Right lobe of liver (tissue), 4 donors: ENCODE results near the gene IFI44.

Experiments
- POLR2A ChIP-seq: fragments of 450-650 bp; IDR thresholded peaks from one replicate; pipeline ENCODE4 v1.6.1; 2017; ENCODE audit warnings: antibody characterized with exemption, mild to moderate bottlenecking
- TF ChIP-seq, protein P1 (sequence below), 4 donors: fragments of 200-600 bp in 3 of 4; fragments of 450-650 bp in 1 of 4; IDR thresholded peaks; one replicate each; pipeline versions ENCODE4 v1.5.1 to v1.8.0; 2016 to 2022; ENCODE audit warnings: antibody characterized with exemption in 4 of 4, mild to moderate bottlenecking in 2 of 4
- donor health status: DM: no; HTN: no; CAD: no.
- donor health status: DM: no; HTN: no; CAD: no.
- donor health status: DM: no; HTN: yes; CAD: no.

DNA sequence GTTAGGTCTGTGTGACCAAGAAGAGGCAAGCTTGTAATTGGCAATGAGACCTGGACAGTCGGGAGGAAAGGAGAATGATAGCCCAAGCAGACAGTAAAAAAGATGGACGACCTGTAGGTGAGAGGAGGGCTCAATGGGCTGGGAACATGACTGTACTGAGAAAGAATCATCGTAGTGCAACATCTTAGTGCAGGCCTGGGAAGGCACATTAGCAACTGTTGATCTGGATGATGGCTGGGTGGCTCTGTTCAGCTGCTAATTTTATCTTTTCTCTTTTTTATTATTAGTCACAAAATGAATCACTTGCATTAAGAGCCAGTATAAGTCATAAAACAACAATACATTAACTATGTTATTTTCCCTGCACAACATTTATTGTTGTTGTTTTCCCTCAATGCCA lies 32.9 kb downstream of the IFI44 start:
- TF ChIP-seq POLR2A, result no peak
- TF ChIP-seq, protein P1, sequence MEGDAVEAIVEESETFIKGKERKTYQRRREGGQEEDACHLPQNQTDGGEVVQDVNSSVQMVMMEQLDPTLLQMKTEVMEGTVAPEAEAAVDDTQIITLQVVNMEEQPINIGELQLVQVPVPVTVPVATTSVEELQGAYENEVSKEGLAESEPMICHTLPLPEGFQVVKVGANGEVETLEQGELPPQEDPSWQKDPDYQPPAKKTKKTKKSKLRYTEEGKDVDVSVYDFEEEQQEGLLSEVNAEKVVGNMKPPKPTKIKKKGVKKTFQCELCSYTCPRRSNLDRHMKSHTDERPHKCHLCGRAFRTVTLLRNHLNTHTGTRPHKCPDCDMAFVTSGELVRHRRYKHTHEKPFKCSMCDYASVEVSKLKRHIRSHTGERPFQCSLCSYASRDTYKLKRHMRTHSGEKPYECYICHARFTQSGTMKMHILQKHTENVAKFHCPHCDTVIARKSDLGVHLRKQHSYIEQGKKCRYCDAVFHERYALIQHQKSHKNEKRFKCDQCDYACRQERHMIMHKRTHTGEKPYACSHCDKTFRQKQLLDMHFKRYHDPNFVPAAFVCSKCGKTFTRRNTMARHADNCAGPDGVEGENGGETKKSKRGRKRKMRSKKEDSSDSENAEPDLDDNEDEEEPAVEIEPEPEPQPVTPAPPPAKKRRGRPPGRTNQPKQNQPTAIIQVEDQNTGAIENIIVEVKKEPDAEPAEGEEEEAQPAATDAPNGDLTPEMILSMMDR (IDR thresholded peaks at IDR 0.05), result no peak
